Activated gamma-delta T cell (primary cell): ENCODE data around the gene UBA3.

Experiments
- DNase-seq: peaks from one replicate; lab custom pipeline; 2025; lab: John Stamatoyannopoulos, UW

UBA3 gene

DNA sequence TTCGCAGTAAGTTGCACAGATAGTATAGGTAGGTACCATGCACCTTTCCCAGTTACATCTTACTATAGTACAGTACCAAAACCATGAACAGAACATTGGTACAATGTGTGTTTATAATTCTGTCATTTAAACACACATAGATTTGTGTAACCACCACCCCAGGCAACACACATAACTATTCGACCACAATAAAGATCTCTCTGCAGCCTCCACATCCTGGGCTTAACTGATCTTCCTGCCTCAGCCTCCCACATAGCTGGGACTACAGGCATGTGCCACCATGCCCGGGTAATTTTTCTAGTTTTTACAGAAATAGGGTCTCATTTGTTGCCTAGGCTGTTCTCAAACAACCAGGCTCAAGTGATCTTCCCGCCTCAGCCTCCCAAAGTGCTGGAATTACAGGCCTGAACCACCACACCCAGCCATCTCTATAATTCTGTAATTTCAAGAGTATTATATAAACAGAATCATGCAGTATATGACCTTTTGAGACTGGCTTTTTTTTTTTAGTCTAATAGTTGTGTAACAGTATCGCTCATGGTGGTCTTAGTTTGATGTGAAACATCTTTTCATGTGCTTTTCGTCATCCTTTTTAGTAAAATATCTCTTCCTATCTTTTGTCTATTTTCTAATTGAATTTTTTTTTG is 14.7 kb downstream of the UBA3 start:
- no peak for DNase-seq

GRCh38 chr3:69063636-69064035 is 16.5 kb downstream of the UBA3 start:
- DNase-seq: no peak

- no peak for DNase-seq
These were observed 20.5 kb downstream of the UBA3 start for GRCh38 chr3:69059688-69060087.

DNA sequence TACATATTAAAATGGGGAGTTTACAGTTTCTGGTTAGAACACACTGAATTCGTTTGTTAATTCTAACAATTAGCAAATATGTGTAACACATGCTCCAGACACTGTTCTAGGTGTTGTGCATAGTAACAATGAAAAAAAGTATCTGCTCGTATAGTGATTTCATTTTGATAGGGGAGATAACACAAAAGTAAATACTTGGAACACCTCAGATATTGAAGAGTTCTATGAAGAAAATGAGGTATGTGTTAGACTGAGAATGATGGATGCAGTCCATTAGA is 21.3 kb downstream of the UBA3 start:
- no peak for DNase-seq

GRCh38 chr3:69058180-69058946 is 21.8 kb downstream of the UBA3 start:
- no peak for DNase-seq

- no peak for DNase-seq
These were observed 27.7 kb downstream of the UBA3 start for GRCh38 chr3:69052472-69052898.

DNA sequence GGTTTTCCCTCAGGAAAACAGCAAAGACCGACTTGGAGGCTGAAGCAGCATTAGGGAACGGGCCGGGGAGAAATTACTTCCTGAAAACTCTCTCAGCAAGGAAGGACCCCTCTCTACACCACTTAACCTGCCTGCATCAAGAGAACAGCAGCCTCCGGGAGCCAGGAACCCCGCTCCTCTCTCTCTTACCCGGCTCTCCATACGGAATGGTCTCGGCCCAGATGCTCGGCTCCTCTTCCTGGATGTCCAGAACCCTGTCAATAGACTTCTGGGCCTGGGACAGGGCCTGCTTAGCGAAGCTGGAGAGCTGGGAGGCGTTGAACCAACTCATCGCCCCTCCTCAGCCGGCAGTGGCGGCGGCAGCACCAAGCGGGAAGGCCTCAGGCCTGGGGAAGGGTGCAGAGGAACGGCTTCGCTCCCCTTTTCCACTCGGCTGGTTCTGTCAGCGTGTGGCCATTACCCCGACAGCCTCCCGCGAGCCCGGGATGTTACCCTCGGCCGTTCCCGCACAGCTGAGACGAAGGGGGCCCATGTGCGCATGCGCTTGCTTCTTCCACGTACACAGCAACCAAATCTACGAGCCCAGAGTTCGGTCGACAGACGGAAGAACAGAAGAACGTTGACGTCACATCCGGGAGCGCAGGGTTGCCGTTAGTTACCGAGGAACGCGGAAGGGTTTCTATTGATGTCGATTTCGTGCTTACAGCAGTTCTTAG is 28.3 kb downstream of the UBA3 start, which contains the start of gene TMF1:
TMF1 (minus strand) TSS at position 578 of the 716 bp plus-strand sequence; CDS start at position 331, 247 bp downstream.
- DNase-seq: no peak

- DNase-seq: no peak
These were observed 31.2 kb downstream of the UBA3 start for GRCh38 chr3:69048990-69049389.

DNA sequence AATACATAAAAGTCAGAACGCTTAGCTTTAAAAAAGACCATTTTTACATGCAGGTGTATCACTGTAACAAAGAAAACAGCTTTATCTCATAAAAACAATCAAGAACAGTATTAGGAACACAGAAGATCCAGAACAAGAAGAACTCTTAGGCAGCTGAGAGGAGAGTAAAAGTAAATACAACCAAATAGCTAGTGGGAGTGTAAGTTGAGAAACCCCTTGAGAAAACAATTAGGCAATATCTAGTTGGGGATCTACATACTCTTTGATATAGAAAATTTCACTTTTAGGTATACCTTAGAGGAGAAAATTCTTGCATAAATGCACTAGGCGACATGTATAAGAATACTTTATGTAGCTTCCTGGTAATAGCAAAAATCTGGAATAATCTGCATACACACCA is 35.6 kb downstream of the UBA3 start:
- DNase-seq: no peak

GRCh38 chr3:69033470-69033869 is 46.7 kb downstream of the UBA3 start:
- no peak for DNase-seq

DNA sequence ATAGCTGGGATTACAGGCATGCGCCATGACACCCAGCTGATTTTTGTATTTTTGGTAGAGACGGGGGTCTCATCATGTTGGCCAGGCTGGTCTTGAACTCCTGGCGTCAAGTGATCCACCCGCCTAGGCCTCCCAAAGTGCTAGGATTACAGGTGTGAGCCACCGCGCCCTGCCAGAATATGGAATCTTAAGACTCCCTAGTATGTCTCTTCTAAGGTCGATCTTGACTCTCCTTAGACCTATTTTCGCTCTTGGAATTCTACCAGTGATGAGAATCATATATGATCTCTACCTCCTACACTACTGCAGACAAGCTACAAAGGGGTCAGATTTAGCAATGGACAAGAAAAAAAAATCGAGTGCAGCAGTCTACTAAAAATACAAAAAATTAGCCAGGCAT is 47.4 kb downstream of the UBA3 start:
- DNase-seq: no peak

GRCh38 chr3:69032142-69032541 is 48.0 kb downstream of the UBA3 start:
- DNase-seq: no peak

GRCh38 chr3:69031635-69032034 is 48.5 kb downstream of the UBA3 start:
- no peak for DNase-seq

DNA sequence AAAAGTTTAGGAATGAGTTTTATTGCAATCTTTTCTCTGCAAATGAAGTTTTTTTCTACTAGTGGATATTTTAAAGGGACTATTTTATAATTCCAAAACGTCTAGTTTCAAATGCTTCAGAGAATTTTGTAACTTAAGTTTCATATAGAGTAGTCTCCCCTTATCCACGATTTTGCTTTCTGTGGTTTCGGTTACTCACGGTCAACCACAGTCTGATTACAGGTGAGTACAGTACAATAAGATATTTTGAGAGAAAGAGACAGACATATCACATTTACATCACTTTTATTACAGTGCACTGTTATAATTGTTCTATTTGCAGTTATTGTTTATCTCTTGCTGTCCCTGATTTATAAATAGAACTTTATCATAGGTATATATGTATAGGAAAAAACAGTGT is 59.3 kb downstream of the UBA3 start:
- DNase-seq: no peak

DNA sequence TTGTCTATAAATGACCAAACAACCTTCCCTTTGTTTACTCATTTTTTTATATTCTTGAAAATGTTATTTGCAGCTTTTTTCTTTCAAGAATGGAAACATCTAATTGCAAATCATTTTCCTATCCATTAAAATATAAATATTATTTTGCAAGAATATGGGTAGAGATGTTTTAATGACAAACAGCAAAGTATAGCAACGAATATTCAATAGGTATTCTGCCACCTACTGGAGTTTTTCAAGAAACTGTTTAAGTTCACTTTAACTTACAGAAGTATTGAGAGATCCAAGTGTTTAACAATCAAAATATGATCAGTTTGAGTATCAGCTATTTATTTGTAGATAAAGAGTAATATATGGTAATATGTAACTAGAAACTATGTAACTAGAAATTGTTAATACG is 59.7 kb downstream of the UBA3 start:
- no peak for DNase-seq

DNA sequence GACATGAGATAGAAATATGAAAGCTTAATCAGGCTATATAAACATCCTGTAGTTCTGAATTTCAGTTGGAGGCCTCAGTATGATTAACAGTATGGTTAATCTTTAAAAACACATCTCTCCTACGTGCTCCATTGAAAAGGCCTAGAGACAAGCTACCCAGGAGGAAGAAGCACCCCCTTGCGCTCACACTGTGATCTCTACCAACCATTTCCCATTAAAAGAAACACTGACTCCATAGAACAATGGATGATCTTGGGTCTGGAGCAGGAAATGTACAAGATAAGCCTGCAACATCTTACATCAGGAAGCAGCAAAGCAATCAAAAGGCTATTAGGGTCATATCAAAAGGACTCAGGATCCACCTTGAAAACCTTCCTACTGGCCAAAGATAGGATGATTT is 63.3 kb downstream of the UBA3 start:
- DNase-seq: no peak

GRCh38 chr3:69016102-69016501 is 64.1 kb downstream of the UBA3 start:
- no peak for DNase-seq

GRCh38 chr3:69014022-69014580 is 66.1 kb downstream of the UBA3 start:
- no peak for DNase-seq

- DNase-seq: peak; percentile 64
These were observed 66.7 kb downstream of the UBA3 start, which contains the start of gene EOGT for GRCh38 chr3:69013253-69014021. Gene EOGT (minus strand): TSS chr3:69013684. CDS start chr3:69009846, 3,838 bp downstream.

- DNase-seq: no peak
These were observed 67.3 kb downstream of the UBA3 start for GRCh38 chr3:69012800-69013252.

GRCh38 chr3:69012100-69012799 is 67.9 kb downstream of the UBA3 start:
- no peak for DNase-seq
